ENCODE measurements around the gene DDIT4.

DDIT4 gene

DNA sequence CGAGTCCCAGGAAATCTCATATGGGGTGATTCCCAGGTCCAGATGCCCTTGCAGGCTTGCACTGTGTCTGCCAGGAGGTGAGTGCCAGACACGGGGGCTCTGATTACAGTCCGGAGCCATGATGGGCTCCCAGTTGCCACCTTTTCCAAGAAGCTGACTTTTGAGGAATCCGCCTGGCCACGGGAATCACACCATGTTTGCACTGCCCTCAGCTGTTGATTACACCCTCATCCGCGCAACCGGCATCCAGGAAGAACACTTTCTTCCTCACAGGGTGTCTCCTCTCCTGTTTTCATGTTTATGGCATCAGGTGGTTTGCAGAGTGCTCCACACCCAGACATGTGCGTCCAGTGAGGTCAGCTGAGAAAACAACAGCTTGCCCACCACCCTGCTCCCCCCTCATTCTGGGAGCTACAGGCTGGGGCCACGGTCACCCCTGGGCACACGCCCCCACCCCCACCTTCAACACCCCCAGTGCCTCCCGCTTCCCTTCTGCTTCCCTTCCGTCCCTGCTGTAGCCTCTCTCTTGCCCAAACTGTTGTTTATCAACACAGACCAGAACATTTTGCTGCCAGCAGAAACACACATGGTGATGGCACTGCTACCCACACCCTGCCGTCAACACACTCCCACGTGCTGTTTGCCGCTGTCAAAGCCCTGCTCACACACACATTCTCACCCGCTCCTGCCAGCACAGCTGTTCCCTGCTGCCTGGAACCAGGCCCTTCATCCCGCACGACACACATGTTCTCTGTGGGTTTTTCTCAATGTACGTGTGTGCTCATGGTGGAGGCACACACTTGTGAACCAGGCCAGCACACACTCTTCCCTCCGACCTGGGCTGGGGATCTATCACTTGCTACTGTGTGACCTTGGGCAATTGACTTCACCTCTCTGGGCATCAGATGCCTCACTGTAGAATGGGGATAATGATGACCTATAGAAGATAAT lies 35.8 kb downstream of the DDIT4 start:
- no peak for TF ChIP-seq ZFX (IDR thresholded peaks at IDR 0.05)
- TF ChIP-seq, protein P1, sequence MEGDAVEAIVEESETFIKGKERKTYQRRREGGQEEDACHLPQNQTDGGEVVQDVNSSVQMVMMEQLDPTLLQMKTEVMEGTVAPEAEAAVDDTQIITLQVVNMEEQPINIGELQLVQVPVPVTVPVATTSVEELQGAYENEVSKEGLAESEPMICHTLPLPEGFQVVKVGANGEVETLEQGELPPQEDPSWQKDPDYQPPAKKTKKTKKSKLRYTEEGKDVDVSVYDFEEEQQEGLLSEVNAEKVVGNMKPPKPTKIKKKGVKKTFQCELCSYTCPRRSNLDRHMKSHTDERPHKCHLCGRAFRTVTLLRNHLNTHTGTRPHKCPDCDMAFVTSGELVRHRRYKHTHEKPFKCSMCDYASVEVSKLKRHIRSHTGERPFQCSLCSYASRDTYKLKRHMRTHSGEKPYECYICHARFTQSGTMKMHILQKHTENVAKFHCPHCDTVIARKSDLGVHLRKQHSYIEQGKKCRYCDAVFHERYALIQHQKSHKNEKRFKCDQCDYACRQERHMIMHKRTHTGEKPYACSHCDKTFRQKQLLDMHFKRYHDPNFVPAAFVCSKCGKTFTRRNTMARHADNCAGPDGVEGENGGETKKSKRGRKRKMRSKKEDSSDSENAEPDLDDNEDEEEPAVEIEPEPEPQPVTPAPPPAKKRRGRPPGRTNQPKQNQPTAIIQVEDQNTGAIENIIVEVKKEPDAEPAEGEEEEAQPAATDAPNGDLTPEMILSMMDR (conservative IDR thresholded peaks at IDR 0.05), result no peak
- H3K27ac ChIP-seq, result peak overlapping the region; percentile 12

DNA sequence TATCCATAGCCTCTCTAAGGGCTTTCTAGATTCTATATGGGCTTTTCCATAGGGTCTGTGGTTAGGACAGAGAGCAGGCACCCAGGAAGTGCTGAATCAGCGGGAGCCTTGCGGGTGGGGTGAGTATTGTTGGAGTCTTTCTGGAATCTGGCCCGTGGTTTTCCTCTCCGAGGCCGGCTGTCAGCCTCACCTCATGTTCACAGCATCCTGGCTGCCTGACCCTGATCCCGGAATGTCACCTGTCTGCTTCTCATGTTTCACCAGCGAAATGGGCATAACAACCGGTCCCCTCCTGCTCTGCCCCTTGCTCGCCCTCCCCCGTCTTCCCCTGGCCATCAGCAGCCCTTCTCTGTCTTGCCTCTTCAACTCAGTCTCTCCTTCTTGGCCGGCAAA lies 36.5 kb downstream of the DDIT4 start:
- TF ChIP-seq, protein P1 (conservative IDR thresholded peaks at IDR 0.05), result no peak
- TF ChIP-seq ZFX (IDR thresholded peaks at IDR 0.05), result no peak

DNA sequence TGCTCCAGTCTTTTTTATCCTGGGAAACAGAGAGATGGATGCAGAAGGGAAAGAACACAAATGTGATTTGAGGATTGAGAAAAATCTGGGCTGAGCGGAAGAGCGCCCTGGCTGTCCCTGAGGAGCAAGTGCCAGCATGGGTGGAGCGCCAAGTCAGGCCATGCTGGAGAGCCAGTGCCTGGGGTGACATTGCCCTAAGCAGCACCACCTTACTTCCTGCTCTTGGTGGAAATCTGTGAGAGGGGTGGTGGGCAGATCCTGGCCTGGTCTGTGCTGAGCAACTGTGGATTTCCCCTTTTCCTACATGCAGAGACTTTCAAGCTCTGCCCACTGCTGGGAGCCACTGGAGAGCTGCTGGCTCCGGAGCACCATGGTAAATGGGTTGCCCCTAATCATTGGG lies 36.9 kb downstream of the DDIT4 start:
- peak overlapping the region; percentile 12 for H3K27ac ChIP-seq
- no peak for TF ChIP-seq ZFX (IDR thresholded peaks at IDR 0.05)
- TF ChIP-seq, protein P1 (conservative IDR thresholded peaks at IDR 0.05), result no peak

More for the DNA sequence above, 36.5 kb downstream of the DDIT4 start:
- peak overlapping the region; percentile 12 for H3K27ac ChIP-seq

DNA sequence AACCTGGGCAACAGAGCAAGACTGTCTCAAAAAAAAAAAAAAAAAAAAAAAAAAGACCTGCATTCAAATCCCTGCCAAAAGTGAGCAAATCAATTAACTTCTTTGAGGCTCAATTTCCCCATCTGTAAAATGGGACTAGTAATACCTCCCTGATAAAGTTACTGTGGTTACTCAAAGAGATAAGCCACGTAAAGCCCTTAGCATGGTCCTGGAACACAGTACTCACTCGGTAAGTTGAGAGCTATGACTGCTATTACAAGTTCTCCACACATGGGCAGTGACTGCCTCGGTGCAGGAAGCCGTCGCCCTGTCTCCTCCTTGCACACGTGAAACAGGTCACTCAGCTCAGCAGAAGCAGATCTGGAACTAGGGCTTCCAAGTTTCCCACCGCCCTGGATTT lies 37.9 kb downstream of the DDIT4 start:
- H3K27ac ChIP-seq, result no peak overlapping the region
- TF ChIP-seq, protein P1 (conservative IDR thresholded peaks at IDR 0.05), result no peak
- TF ChIP-seq ZFX (IDR thresholded peaks at IDR 0.05), result no peak

DNA sequence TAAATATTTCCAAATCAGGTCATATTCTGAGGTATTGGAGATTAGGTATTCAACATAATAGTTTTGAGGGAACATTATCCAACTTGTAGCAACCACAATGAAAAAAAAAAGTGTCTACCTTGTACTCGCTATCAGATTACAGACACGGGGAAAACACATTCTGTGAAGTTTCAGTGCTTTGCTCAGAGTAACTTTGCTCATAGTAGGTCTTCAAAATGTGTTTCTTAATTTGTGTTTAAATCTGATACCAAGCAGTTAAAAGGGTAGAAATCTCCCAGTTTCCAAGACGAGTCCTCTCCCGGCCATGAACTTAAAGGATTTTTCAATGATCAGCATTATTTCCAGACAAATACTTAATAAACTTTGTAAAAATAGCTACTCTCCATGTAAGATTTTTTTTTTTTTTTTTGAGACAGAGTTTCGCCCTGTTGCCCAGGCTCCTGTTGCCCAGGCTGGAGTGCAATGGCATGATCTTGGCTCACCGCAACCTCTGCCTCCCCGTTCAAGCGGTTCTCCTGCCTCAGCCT lies 39.2 kb downstream of the DDIT4 start:
- no peak for TF ChIP-seq ZFX (IDR thresholded peaks at IDR 0.05)
- TF ChIP-seq, protein P1 (conservative IDR thresholded peaks at IDR 0.05), result no peak
- no peak overlapping the region for H3K27ac ChIP-seq

DNA sequence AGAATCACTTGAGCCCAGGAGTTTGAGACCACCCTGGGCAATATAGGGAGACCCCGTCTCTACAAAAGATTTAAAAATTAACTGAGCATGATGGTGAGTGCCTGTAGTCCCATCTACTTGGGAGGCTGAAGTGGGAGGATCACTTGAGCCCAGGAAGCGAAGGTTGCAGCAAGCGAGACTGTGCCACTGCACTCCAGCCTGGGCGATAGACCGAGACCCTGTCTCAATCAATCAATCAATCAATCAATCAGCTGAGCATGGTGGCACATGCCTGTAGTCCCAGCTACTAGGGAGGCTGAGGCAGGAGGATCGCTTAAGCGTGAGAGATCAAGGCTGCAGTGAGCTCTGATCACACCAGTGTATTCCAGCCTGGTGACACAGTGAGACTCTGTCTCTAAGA lies 40.5 kb downstream of the DDIT4 start:
- H3K27ac ChIP-seq, result peak overlapping the region; percentile 85
- no peak for TF ChIP-seq ZFX (IDR thresholded peaks at IDR 0.05)
- TF ChIP-seq, protein P1 (conservative IDR thresholded peaks at IDR 0.05), result no peak

DNA sequence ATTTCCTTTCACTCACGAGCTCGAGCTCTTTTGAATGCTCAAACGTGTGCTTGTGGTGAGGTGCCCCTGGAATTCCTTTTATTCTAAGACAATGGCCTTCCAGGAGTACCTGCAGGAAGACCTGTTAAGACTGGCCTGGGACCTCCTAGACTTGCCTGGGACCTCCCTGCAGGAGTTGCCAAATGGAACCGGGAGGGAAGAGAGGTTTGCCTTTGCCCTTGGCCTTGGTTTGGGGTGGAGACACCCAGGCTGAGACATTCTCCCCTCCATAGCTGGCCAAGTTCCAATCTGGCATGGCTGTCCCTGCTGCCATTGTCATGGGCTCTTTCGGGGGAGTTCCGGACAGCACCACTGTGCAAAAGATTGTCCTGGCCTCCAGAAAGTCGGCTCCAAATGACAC lies 41.3 kb downstream of the DDIT4 start:
- peak overlapping the region; percentile 85 for H3K27ac ChIP-seq
- TF ChIP-seq ZFX (IDR thresholded peaks at IDR 0.05), result no peak
- TF ChIP-seq, protein P1 (conservative IDR thresholded peaks at IDR 0.05), result no peak
